HG02759 (cell line): Measurements from ENCODE around the gene AXIN1.
A peak's percentile ranks its signal among the peaks of the same experiment; 100 is the strongest.
"Not testable (repeated sequence)": the region's sequence is repeated elsewhere in the genome, so short reads cannot be mapped to it uniquely, and the experiment has no call there.

Experiments used
- ATAC-seq: cut with Tn5 transposase; IDR thresholded peaks from one replicate; pipeline ENCODE4 v1.9.1; 2021; ENCODE audit warnings: mild to moderate bottlenecking, moderate library complexity; ENCODE audit not compliant: unreplicated experiment

The AXIN1 gene

GRCh38 chr16:370979-371514, 18.5 kb upstream of the AXIN1 start:
- ATAC-seq: no peak

GRCh38 chr16:370443-370842, 17.9 kb upstream of the AXIN1 start, which contains the start of gene MRPL28:
MRPL28 (minus strand) TSS chr16:370538; CDS start chr16:370218, 320 bp downstream.
- ATAC-seq: peak; percentile 87

- ATAC-seq: no peak
Measured at GRCh38 chr16:369866-370436, 17.4 kb upstream of the AXIN1 start.

GRCh38 chr16:369275-369865, 16.8 kb upstream of the AXIN1 start:
- no peak for ATAC-seq

GRCh38 chr16:368388-369158, 16.1 kb upstream of the AXIN1 start:
- ATAC-seq: no peak

- no peak for ATAC-seq
Measured at GRCh38 chr16:367333-367903, 14.9 kb upstream of the AXIN1 start.

GRCh38 chr16:366476-366875, 14.0 kb upstream of the AXIN1 start:
- no peak for ATAC-seq

GRCh38 chr16:364595-365491, 12.3 kb upstream of the AXIN1 start:
- ATAC-seq: no peak

GRCh38 chr16:363766-364490, 11.4 kb upstream of the AXIN1 start:
- no peak for ATAC-seq

- ATAC-seq: no peak
Measured at GRCh38 chr16:363110-363765, 10.7 kb upstream of the AXIN1 start.

- ATAC-seq: not testable (repeated sequence)
Measured at GRCh38 chr16:362702-362999, 10.1 kb upstream of the AXIN1 start.

- ATAC-seq: peak; percentile 55
Measured at GRCh38 chr16:361872-362701, 9.6 kb upstream of the AXIN1 start.

GRCh38 chr16:361341-361871, 8.9 kb upstream of the AXIN1 start:
- ATAC-seq: no peak

- no peak for ATAC-seq
Measured at GRCh38 chr16:360698-361336, 8.3 kb upstream of the AXIN1 start.

GRCh38 chr16:359871-360697, 7.6 kb upstream of the AXIN1 start:
- no peak for ATAC-seq

- ATAC-seq: no peak
Measured at GRCh38 chr16:359067-359763, 6.7 kb upstream of the AXIN1 start.
